Measurements from ENCODE around the gene FAM200A.
"Not testable (repeated sequence)": the region's sequence is repeated elsewhere in the genome, so short reads cannot be mapped to it uniquely, and the experiment has no call there.

FAM200A gene

DNA sequence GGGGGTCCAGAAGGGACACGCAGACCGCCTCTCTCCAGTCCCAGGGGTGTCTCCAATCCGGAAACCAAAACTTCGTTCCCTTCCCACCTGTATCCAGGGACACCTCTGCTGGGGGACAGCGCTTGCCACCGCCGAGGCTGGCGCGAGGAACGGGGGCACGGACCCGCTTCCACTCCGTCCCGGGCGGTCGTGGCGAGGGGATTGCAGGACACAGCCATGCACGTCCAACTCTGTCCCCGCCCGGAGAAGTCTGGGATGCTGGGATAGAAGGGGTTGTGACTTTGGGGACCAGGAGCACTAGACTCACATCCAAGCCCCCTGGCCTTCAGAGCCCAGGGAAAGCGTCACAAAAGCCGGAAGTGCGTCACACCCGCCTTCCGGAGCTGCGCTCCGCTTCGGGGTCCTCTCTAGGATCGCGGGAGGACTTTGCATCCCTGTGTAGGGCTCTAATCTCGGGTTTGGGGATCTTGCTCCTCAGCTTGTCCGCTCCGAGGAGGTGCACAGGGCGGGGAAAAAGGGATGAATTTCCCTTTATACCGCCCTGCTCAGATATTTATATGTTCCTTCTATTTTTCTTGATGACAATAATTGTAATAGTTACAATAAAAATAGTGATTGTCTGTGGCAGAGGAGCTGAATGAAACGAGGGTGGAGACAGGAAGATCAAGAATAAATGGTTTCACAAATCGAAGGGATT, at the start of gene FAM200A:
FAM200A (minus strand) TSS at position 348 of the 697 bp plus-strand sequence. CDS start 3,707 bp downstream, outside the sequence.
- DNase-seq: peak; percentile 95

DNA sequence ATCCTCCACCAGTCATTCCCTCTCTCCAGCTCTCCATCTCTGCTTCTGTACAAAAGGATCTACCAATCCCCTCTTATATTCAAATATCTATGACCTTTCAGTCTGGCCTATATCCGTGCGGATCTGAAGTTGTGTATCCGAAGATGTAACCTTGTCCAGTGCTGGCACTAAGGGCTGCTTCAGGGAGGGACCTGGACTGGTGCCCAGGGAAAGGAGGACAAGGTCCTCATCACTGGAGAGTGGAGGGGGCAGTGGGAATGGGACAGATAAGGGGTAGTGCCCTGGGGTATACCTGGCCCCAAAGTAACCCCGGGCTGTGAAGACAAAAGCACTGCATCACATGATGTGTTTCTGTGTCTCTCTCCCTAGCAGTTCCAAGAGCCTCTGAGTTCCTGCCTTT, 47.9 kb upstream of the FAM200A start:
- DNase-seq: no peak

DNA sequence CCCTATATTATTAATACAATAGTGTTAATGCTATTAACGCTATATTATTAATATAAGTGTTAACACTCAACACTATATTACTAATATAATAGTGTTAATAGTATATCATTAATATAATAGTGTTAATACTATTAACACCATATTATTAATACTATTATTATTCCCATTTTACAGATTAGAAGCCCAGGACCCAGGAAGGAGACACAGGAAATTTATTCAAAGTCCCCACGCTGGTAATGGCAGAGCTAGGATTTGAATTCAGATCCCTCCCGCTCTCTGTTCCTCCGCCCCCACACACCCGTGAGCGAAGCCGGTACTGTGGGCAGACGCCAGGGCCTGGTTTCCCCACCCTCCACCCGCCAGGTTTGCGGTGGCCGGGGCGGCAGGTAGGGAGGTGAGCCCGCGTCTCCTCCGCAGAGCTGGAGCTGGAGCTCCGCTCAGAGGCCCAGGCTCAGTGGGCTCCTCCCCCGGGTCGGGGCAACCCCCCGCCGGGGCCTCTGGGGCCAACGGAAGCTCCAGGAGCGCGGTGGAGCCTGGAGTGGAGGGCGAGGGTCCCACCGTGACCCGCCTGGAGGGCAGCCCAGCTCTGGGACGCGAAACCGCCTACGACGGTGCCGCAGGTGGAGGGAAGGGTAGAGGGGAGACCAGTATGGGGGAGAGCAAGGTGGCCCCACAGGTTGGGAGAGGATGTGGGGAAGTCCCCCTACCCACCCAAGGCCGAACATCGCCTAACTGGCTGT, 46.0 kb upstream of the FAM200A start, which contains the start of gene TMEM225B:
TMEM225B (plus strand) TSS at position 506 of the 740 bp plus-strand sequence. CDS start 6,122 bp downstream, outside the sequence.
- no peak for DNase-seq

DNA sequence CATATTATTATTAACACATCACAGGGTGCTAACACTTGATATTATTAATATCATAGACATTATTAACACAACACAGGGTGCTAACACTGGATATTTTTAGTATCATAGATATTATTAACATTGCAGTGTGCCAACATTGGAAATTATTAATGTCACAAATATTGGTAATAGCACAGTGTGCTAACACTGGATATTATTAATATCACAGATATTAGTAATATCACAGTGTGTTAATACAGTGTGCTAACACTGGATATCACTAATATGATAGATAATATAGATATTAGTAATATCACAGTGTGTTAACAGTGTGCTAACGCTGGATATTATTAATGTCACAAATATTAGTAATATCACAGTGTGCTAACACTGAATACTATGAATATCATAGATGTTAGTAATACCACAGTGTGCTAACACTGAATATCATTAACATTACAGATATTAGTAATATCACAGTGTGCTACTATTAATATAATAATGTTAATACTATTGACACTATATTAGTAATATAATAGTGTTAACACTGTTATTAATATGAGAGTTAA, 44.6 kb upstream of the FAM200A start:
- DNase-seq: no peak

DNA sequence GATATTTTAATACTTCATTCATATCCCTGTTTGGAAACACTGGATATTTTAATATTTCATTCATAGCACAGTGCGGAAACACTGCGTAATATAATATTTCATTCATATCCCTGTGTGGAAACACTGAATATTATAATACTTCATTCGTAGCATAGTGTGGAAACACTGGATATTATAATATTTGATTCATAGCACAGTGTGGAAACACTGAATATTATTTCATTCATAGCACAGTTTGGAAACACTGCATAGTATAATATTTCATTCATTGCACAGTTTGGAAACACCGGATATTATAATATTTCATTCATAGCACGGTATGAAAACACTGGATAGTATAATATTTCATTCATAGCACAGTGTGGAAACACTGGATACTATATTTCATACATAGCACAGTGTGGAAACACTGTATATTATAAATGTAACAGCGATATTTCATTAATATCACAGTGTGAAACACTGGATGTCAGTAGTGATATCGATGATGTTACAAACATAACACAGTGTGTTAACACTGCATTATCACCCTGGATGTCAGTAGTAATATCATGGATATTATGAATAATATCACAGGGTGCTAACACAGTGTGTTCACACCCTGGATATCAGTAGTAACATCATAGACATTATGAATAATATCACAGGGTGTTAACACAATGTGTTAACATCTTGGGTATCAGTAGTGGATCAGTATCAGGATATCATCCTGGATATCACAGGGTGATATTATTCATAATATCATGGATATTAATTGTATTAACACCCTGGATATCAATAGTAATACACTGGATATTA, 43.2 kb upstream of the FAM200A start:
- DNase-seq: no peak

DNA sequence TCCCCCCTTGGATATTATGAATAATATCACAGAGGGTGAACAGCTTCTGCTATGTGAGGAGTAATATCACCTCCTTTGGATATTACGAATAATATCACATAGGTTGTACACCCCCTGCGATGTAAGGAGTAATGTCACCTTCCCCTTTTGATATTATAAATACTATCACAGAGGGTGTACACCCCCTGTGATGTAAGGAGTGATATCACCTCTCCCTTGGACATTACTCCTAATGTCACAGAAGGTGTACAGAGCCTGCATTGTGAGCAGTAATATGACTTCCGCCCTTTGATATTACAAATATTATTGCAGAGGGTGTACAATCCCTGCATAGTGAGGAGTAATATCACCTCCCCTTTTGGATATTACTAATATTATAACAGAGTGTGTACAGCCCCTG, 37.0 kb upstream of the FAM200A start:
- DNase-seq: no peak

DNA sequence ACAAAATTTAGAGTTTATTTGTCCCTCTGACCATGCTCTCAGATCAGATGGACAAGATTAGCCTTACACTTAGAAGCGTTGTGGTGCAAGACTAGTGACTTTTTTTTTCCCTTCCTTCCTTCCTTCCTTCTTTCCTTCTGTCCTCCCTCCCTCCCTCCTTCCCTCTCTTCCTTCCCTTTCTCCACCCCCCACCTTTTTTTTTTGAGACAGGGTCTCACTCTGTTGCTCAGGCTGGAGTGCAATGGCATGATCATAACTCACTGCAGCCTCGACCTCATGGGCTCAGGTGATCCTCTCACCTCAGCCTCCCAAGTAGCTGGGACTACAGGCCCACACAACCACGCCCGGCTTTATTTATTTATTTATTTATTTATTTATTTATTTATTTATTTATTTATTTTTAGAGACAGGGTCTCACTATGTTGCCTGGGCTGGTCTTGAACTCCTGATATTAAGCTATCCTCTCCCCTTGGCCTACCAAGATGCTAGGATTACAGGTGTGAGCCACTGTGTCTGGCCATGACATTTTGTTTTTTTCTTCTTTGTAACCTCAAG, 28.9 kb upstream of the FAM200A start:
- not testable (repeated sequence) for DNase-seq

DNA sequence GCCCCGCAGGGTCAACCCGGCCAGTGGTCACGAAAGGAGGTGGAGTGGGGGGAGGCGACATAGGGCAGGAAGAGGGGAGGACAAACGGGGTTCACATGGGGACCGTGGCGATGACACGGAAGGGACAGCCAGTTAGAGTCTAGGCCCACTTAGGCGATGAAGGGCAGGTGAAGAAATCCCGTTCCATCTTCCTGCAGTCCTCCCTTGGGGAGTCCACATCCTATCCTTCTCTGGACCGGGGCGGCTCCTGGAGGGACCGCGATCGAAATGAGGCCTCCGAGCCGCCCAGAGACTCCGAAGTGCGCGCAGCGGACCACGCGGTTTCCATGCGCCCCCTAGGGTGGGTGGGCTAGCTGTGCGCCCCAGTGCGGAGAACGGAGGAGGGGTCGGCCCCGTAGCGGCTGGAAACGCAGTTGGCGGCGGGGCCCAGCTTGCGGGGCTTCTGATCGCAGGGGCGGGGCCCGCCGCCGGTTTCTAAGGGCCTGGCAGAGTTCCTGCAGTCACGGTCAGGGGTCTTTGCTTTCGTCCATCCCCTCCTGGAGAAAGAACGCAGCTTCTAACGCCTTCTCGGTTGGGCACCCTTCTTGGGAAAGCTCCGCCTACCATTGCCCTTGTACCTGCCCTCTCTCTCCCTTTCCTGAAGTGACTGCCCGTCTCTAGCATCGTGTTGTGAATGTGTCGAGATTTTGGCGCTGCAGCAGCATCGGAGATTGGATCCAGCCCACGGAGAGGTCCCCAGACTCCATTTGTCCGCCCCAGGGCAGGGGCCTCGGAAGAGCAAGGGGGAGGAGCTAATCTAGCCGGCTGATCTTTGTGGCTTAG, 28.3 kb upstream of the FAM200A start:
- no peak for DNase-seq

DNA sequence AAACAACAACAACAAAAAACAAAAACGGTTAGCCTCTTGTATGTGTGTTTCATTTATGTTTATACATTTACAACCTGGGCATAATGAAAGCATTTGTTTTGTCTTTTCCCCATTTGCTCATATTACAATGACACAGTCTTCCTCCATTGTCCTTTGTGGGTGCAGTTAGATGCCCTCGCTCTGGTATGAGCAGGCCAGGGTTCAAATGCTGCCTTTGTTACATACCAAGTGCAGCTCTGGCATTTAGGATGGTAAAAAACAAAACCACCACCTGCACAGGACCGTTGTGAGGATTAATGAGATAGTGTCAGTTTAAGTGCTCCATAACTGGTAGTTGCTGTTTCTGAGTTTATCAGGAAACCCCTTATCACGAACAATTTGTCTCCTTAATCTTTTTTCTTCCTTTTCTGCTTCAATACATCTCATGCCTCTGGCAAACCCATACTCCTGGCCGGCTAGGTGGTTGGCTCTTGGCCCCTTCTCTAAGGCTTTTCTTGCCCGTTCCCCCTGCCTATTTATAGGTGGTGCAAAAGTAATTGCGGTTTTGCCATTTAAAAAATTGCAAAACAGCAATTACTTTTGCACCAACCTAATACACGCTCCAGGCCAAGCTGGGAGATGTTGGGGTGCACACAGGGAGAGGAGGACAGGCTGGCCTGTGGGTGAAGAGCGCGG, 27.5 kb upstream of the FAM200A start:
- no peak for DNase-seq

DNA sequence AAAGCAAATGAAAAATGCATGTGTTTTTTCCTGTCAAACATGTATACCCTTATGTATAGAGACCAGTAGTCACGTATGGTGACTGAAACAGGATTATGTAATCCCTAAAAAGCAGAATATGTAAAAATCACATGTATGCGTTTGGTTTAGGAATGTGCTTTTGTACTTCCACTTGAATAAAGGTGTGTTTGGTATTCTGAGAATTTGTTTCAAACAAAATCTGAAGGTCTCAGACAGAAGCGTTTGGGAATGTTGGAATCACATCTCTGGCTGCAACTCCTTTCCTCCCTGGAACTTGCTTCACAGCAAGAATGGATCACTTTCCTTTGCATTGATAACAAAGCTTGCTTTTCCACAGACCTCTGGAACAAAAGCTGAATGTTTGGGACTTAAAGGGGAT, 24.3 kb upstream of the FAM200A start:
- no peak for DNase-seq

DNA sequence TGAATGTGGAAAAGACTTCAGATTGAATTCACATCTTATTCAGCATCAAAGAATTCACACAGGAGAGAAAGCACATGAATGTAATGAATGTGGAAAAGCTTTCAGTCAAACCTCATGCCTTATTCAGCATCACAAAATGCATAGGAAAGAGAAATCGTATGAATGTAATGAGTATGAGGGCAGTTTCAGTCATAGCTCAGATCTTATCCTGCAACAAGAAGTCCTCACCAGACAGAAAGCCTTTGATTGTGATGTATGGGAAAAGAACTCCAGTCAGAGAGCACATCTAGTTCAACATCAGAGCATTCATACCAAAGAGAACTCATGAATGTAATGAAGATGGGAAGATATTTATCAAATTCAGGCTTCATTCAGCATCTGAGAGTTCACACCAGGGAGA, 21.3 kb upstream of the FAM200A start:
- DNase-seq: no peak

DNA sequence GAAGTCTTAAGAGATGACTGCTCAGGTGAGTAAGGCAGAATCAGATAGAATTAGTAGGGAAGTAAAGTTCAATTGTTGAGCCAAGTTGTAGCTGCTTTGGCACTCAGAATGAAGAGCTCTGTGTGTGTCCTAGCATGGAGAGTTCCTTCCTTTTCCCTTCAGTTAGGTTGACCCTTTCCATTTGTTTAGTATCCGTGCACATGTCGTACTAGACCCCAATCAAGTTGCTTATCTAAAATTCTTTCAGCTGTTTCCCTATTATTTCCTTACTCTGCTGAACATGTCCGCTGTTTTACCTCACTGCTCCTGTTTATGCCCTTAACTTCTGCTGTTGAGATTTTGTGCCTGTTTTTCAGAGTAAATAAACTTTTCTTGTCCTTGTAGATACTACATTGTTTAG, 19.9 kb upstream of the FAM200A start:
- DNase-seq: no peak

DNA sequence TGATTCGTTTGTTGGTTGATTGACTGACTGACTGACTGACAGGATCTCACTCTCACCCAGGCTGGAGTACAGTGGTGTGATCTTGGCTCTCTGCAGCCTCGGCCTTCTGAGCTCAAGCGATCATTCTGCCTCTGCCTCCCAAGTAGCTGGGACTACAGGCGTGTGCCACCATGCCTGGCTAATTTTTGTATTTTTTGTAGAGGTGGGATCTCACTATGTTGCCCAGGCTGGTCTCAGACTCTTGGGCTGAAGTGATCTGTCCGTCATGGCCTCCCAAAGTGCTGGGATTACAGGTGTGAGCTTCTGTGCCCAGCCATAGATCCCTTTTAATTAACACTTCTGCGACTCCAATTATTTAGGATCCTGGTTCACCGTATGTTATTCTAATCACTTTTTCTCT, 16.9 kb upstream of the FAM200A start:
- DNase-seq: not testable (repeated sequence)

DNA sequence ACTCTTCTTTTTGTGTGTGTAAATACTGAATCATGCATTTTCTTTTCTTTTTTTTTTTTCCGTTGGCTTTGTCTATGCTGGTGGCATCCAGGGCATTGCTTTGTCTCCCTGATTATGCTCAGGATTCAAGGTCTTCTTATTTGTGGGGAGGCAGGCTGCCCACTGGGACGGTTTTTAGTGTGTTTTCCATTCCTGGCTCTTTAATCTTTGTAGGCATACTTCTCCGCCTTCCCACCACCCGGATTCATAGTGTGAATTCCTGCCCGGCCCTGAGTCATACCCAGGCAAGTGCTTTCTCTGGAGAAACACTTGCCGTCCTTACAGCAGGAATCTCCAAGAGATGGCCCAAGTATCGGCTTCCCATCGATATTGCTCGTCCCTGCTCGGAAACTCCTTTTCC, 11.7 kb upstream of the FAM200A start:
- DNase-seq: no peak

DNA sequence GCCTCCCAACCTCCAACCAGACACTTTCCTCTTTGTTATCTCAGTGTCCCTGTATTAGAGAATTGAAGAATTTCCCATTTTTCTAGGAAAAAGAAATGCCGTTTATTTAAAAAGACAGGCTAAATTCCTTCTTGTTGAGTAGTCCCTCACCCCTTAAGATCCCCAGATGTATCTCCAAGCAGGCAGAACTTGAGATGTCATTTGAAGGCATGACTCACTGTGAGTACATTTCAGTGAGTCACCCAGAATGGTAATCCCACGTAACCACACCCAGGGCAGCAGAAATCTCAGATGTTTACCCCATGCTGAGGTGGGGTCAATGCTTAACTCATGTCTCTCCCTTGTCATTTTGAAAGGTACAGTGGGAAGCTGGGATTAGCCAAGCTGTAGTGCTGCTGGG, 10.9 kb upstream of the FAM200A start:
- no peak for DNase-seq

DNA sequence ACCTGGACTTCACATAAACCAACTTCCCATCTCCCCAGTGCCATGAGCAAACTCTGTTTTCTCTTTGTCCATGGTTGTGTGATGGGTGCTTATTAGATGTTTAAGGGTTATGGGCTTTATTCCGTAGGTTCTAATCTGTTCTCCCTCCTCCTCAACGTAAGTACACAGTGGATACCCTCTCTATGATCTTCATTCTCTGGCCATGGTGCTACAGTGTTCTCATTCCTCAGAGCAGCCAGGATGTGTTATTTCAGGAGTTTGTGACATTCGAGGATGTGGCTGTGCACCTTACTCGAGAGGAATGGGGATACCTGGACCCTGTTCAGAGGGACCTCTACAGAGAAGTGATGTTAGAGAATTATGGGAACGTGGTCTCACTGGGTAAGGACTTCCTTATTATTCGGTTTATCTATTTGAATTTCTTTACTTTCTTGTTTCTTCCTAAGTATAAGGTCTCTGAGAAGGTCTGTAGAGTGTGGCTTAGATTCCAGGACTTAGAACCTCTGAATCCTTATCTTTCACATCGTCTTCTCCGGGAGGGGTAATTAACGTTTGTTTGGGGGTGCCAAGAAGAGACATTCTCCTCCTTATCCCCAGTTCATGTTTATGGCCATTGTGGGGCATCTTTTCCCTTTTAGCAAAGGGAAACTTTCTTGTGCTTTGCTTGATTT, 10.3 kb upstream of the FAM200A start:
- DNase-seq: no peak

DNA sequence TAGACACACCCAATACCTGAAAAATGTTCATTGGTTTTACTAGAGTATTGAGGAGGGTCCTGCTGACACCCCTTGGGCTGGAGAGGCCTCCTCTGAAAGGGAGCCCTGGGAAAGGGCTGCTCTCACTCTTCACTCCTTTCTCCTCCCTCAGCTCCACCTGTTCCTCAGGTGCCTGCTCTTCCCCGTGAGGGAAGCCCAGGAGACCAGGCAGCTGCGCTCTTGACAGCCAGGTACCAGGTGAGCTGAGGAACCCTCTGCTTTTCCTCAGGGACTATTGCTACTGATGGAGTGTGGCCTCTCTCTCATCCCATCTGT, 9.8 kb upstream of the FAM200A start:
- no peak for DNase-seq

DNA sequence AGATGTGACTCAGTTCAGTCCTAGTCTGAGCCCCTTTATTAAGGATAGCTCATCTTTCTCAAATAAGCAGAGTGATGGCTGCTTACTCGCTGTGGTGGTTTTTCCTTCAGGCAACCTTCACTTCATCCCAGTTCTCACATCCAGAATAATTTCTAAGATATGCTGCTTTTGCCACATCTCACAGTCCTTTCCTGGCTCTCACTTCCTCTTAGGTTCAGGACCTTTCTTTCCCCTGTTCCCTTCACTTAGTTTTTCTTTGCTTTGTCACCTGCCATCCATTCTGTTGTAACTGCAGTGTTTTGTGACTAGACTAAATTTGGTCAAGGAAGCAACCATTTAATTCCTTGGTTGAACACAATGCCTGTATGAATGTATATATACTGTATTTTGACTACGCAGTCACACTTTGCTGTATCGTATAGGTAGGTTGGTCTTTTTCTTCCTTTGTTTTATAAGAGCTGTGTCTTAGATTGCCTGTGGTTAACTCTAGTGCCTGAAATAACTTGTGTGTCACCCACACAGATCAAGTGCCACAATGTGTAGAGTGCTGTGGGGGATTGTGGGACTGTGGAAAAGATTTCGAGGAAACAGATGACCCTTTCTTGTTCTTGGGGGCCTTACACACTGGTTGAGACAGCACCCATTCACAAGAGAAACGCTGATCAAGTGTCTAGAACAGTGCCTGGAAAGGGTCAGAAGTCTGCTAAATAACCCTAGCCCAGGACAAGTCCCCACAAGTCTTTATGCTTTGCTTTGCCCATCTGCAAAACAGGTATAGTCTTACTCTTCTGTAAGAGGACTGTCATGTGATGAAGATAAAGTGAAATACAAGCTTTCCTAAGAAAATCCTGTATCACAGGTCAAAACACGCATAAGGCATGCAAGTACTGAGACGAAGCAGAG, 9.2 kb upstream of the FAM200A start:
- no peak for DNase-seq

DNA sequence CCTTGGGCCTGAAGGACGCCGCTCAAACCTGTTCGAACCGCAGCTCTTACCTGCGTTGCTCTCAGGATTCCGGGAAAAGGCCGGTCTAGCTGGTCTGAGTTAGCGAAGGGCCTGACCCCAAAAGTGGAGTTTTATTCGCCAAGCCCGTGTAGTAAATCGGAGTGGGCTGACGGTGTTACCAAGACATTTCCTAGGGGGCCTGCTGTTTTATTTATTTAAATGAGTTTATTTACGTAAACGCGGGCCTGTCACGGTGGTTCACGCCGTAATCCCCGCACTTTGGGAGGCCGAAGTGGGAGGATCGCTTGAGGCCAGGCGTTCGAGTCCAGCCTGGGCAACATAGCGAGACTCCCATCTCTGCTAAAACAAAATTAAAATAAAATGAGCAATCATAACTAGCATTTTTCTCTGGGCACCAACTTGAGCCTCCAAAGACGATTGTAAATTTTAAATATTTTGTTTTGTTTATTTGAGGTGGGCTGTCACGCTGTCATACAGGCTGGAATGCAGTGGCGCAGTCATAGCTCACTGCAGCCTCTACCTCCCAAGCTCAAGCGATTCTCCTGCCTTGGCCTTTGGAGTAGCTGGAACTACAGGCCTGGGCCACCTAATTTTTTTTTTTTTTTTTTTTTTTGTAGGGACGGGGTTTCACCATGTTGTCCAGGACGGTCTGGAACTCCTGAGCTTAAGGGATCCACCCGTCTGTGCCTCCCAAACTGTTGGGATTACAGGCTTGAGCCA, 7.4 kb upstream of the FAM200A start:
- no peak for DNase-seq

Measured in NCI-H2107 (cell line).